Kidney (tissue), 14 donors: ENCODE results near the gene YKT6. TPM values are rescaled to one million over a fixed set of nuclear protein-coding genes. Genes with fewer than 3 reads are reported as not detected.

Source experiments
- DNase-seq, 5 donors: peaks; one replicate each; pipeline ENCODE4 v3.0.0-alpha.2; 2013 to 2020
- FAIRE-seq: peaks from 2 replicates; lab custom pipeline; 2012; peaks lifted over from hg19 to GRCh38; lab: Jason Lieb, UNC
- H3K27ac ChIP-seq, 2 donors: one replicate each; pipeline ENCODE4 v1.7.0; 2013; ENCODE audit warnings: low read depth in 2 of 2, low read length in 2 of 2, inconsistent platforms in 1 of 2
- H3K27me3 ChIP-seq: one replicate; pipeline ENCODE4 v1.7.1; 2013; ENCODE audit warnings: low read length, inconsistent platforms; ENCODE audit not compliant: control insufficient read depth, insufficient read depth
- H3K36me3 ChIP-seq, 3 donors: one replicate each; pipeline versions ENCODE4 v1.7.0 to v1.7.1; 2013; ENCODE audit warnings: low read length in 3 of 3, control low read depth in 1 of 3, inconsistent platforms in 1 of 3; ENCODE audit not compliant: insufficient read depth in 3 of 3, control insufficient read depth in 2 of 3
- H3K4me1 ChIP-seq, 3 donors: one replicate each; pipeline versions ENCODE4 v1.7.0 to v1.7.1; 2013; ENCODE audit warnings: low read length in 3 of 3, inconsistent platforms in 1 of 3, low read depth in 1 of 3; ENCODE audit not compliant: control insufficient read depth in 2 of 3, insufficient read depth in 2 of 3
- H3K4me3 ChIP-seq, 3 donors: one replicate each; pipeline versions ENCODE4 v1.7.0 to v1.8.1; 2013; ENCODE audit warnings: low read length in 3 of 3, control low read depth in 1 of 3, inconsistent platforms in 1 of 3
- H3K9ac ChIP-seq, 3 donors: one replicate each; pipeline versions ENCODE4 v1.7.0 to v1.7.1; 2013; ENCODE audit warnings: low read length in 3 of 3, control low read depth in 1 of 3, inconsistent platforms in 1 of 3
- H3K9me3 ChIP-seq, 3 donors: one replicate each; pipeline versions ENCODE4 v1.7.0 to v1.7.1; 2013; ENCODE audit warnings: low read length in 3 of 3, control low read depth in 1 of 3, inconsistent platforms in 1 of 3; ENCODE audit not compliant: control insufficient read depth in 2 of 3, insufficient read depth in 1 of 3
- CTCF ChIP-seq: IDR thresholded peaks from 3 replicates; pipeline ENCODE4 v1.5.1; 2012; ENCODE audit warnings: mild to moderate bottlenecking, moderate library complexity, borderline replicate concordance; ENCODE audit not compliant: insufficient read depth; ENCODE audit errors: extremely low read depth
- intact Hi-C: fragments of 100-400 bp; cut with DNase I; formaldehyde crosslinking; loops from one replicate; pipeline ENCODE4 v1.11.1; 2022
- polyA plus RNA-seq: library from polyadenylated mRNA; stranded (reverse); fragments of 350-450 nt; fragmentation: Illumina TruSeq; extraction: RNeasy Lipid Tissue Mini Kit (QIAGEN cat#74804); gene quantifications from one replicate; pipeline ENCODE4 v1.2.3, GENCODE V29; 2014; ENCODE audit warnings: low read depth, low replicate concordance; ENCODE audit not compliant: insufficient read depth
- total RNA-seq: library from RNA; stranded (reverse); fragmentation: NEBNext Ultra II Directional; extraction: Animal tissue kit (Norgen Biotek cat#: 25700); gene quantifications from one replicate; pipeline ENCODE4 v1.2.1, GENCODE V29; 2021
- donor health status: control.
- donor health status: control.
- donor health status: control.
- donor health status: control.
- donor health status: control.
- donor health status: DM: yes; HTN: yes; CAD: no.
- donor health status: Normal renal cell carcinoma (clear cell type).

YKT6 gene
- total and polyA plus RNA-seq, 2 donors from 2014 or later, result 53.2 to 60.2 TPM

GRCh38 chr7:44220046-44220357, 19.2 kb downstream of the YKT6 start:
- H3K9me3 ChIP-seq, result peaks cover 0 to 3% (median 0%) of the 10 kb centered on the region in 3 donors
- no peaks in the 10 kb centered on the region for H3K36me3 ChIP-seq
- intact Hi-C loops, result no loop called here
- H3K27ac ChIP-seq, result no peak overlapping the region
- no peak overlapping the region for H3K9ac ChIP-seq
- H3K4me3 ChIP-seq, result no peak overlapping the region
- peak in 1 of 5 donors; percentile 72 for DNase-seq
- H3K4me1 ChIP-seq, result no peaks in the 10 kb centered on the region
- TF ChIP-seq CTCF, result no peak
- no peaks in the 10 kb centered on the region for H3K27me3 ChIP-seq
- no peak for FAIRE-seq

GRCh38 chr7:44220358-44221112, 19.8 kb downstream of the YKT6 start:
- Histone ChIP-seq H3K36me3 (no peaks in the 10 kb centered on the region), H3K4me1 (no peaks in the 10 kb centered on the region), H3K27ac (no peak overlapping the region), H3K9me3 (peaks cover 0 to 3% (median 0%) of the 10 kb centered on the region in 3 donors), H3K9ac (no peak overlapping the region), H3K4me3 (no peak overlapping the region), H3K27me3 (no peaks in the 10 kb centered on the region)
- no peak for TF ChIP-seq CTCF
- peak in 2 of 5 donors; percentile 50 to 66 for DNase-seq
- intact Hi-C loops, result no loop called here
- no peak for FAIRE-seq

- TF ChIP-seq CTCF, result no peak
- no peak for FAIRE-seq
- Histone ChIP-seq H3K4me3 (no peak overlapping the region), H3K9ac (no peak overlapping the region), H3K9me3 (peaks cover 0 to 3% (median 0%) of the 10 kb centered on the region in 3 donors), H3K27ac (no peak overlapping the region), H3K27me3 (no peaks in the 10 kb centered on the region), H3K36me3 (no peaks in the 10 kb centered on the region), H3K4me1 (no peaks in the 10 kb centered on the region)
- DNase-seq, result peak; percentile 40 to 66 (median 54)
- intact Hi-C loops, result no loop called here
These were observed 20.5 kb downstream of the YKT6 start for GRCh38 chr7:44221231-44221791.
